Calu3 (cell line): Measurements from ENCODE around the gene GNA15. TPM values are rescaled to one million over a fixed set of nuclear protein-coding genes. Genes with fewer than 3 reads are reported as not detected.

ENCODE experiments used
- BruUV-seq: library from RNA; stranded (reverse); fragments of 400-500 nt; replicated peaks from 2 replicates; lab custom pipeline; 2021; lab: Mats Ljungman, UMichigan
- CTCF ChIA-PET: fragments of 300-600 bp; sonication (Branson Sonifier 250); formaldehyde crosslinking; loops from one replicate; lab custom pipeline; 2022; ENCODE audit warnings: antibody characterized with exemption; lab: Charles Lee
- DNase-seq: peaks from one replicate; pipeline ENCODE4 v3.0.0; 2022
- H3K27ac Mint-ChIP-seq: one replicate; pipeline ENCODE4 v1.8.0; 2022; ENCODE audit warnings: mixed read lengths; ENCODE audit not compliant: unreplicated experiment
- H3K27me3 Mint-ChIP-seq: one replicate; pipeline ENCODE4 v1.8.0; 2022; ENCODE audit warnings: mixed read lengths; ENCODE audit not compliant: unreplicated experiment
- H3K36me3 Mint-ChIP-seq: one replicate; pipeline ENCODE4 v1.8.0; 2022; ENCODE audit warnings: mild to moderate bottlenecking, moderate library complexity, mixed read lengths; ENCODE audit not compliant: insufficient read depth, unreplicated experiment
- H3K4me1 Mint-ChIP-seq: one replicate; pipeline ENCODE4 v1.8.0; 2022; ENCODE audit warnings: mild to moderate bottlenecking, low read depth, mixed read lengths; ENCODE audit not compliant: unreplicated experiment
- H3K4me3 Mint-ChIP-seq: one replicate; pipeline ENCODE4 v1.8.0; 2022; ENCODE audit warnings: mild to moderate bottlenecking, low read depth, moderate library complexity, mixed read lengths; ENCODE audit not compliant: unreplicated experiment
- H3K9me3 Mint-ChIP-seq: one replicate; pipeline ENCODE4 v1.8.0; 2022; ENCODE audit warnings: low read depth, mixed read lengths; ENCODE audit not compliant: unreplicated experiment
- intact Hi-C: fragments of 100-400 bp; cut with micrococcal nuclease; formaldehyde crosslinking; loops from one replicate; pipeline ENCODE4 v1.10.0; 2022; ENCODE audit not compliant: unreplicated experiment
- total RNA-seq: library from RNA; stranded (reverse); gene quantifications from 2 replicates; pipeline ENCODE4 v1.2.3, GENCODE V29; 2022
- TF ChIP-seq, protein P1 (sequence below): fragments of 200-600 bp; IDR thresholded peaks from one replicate; pipeline ENCODE4 v1.8.0; 2022; ENCODE audit warnings: antibody characterized with exemption; ENCODE audit not compliant: unreplicated experiment

The GNA15 gene
- total RNA-seq, 1 experiment from 2014 or later: 6.5 TPM

DNA sequence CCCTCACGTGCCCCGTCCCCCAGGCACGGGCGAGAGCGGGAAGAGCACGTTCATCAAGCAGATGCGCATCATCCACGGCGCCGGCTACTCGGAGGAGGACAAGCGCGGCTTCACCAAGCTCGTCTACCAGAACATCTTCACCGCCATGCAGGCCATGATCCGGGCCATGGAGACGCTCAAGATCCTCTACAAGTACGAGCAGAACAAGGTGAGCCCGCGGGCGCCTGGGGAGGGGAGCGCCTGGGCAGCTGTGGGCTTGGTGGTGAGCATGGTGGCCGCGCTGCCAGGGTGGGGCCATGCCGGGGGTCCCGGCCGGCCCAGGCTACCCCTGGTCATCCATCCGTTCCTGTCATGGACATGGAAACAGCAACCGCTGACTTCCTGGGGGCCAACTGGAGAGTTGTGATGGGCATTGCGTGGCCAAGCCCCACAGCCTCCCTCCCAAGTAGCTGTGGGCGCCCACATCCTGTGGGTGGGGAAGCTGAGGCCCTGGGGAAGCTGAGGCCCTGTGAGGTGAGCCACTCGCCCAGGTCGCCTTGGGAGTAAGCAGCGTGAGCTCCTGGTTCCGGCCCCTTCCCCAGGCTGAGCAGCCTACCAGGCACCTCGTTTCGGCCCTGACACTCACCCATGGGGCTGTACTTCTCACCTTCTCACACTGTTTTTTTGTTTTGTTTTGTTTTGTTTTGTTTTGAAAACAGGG, 25.6 kb upstream of the GNA15 start:
- no peaks in the 10 kb centered on the region for H3K27me3 Mint-ChIP-seq
- no TSS peak for BruUV-seq
- TF ChIP-seq, protein P1, sequence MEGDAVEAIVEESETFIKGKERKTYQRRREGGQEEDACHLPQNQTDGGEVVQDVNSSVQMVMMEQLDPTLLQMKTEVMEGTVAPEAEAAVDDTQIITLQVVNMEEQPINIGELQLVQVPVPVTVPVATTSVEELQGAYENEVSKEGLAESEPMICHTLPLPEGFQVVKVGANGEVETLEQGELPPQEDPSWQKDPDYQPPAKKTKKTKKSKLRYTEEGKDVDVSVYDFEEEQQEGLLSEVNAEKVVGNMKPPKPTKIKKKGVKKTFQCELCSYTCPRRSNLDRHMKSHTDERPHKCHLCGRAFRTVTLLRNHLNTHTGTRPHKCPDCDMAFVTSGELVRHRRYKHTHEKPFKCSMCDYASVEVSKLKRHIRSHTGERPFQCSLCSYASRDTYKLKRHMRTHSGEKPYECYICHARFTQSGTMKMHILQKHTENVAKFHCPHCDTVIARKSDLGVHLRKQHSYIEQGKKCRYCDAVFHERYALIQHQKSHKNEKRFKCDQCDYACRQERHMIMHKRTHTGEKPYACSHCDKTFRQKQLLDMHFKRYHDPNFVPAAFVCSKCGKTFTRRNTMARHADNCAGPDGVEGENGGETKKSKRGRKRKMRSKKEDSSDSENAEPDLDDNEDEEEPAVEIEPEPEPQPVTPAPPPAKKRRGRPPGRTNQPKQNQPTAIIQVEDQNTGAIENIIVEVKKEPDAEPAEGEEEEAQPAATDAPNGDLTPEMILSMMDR: no peak
- no peak overlapping the region for H3K27ac Mint-ChIP-seq
- H3K4me3 Mint-ChIP-seq: no peak overlapping the region
- peaks cover 5% of the 10 kb centered on the region for H3K36me3 Mint-ChIP-seq
- CTCF ChIA-PET: no interaction called here
- H3K9me3 Mint-ChIP-seq: no peaks in the 10 kb centered on the region
- H3K4me1 Mint-ChIP-seq: no peaks in the 10 kb centered on the region
- intact Hi-C loops: no loop called here
- DNase-seq: no peak

DNA sequence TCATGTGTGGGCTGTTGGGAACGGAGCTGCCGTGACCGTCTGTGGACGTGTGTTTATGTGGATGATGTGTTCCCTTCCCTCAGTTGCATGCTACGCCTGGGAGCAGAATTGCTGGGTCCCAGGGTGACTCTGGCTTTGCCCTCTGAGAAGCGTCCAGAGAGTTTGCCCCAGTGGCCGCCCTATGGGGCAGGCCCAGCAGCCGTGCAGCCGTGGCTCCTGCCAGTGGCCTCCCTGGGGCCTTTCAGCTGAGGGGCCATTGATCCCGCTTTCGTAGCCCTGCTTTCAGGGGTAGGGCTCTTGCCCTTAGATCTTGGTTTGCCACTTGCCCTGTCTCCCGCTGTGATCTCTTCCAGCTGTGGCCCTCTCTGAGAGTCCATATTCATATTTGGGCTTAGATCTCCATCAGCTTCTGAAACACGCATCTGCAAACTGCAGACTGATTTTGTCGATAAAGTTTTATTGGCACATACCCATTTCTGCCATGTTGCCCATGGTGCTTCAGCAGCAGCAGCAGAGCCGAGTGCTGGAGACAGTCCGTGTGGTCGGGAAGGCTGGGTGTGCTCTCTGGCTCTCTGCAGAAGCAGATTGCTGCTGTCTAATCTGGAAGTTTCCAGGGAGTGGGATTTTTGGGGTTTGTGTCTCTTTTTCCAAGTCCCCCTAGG, 24.1 kb upstream of the GNA15 start:
- TF ChIP-seq, protein P1: no peak
- intact Hi-C loops: no loop called here
- peaks cover 5% of the 10 kb centered on the region for H3K36me3 Mint-ChIP-seq
- BruUV-seq: no TSS peak
- H3K4me1 Mint-ChIP-seq: no peaks in the 10 kb centered on the region
- no peaks in the 10 kb centered on the region for H3K27me3 Mint-ChIP-seq
- H3K9me3 Mint-ChIP-seq: no peaks in the 10 kb centered on the region
- H3K4me3 Mint-ChIP-seq: no peak overlapping the region
- no peak for DNase-seq
- CTCF ChIA-PET: no interaction called here
- no peak overlapping the region for H3K27ac Mint-ChIP-seq

DNA sequence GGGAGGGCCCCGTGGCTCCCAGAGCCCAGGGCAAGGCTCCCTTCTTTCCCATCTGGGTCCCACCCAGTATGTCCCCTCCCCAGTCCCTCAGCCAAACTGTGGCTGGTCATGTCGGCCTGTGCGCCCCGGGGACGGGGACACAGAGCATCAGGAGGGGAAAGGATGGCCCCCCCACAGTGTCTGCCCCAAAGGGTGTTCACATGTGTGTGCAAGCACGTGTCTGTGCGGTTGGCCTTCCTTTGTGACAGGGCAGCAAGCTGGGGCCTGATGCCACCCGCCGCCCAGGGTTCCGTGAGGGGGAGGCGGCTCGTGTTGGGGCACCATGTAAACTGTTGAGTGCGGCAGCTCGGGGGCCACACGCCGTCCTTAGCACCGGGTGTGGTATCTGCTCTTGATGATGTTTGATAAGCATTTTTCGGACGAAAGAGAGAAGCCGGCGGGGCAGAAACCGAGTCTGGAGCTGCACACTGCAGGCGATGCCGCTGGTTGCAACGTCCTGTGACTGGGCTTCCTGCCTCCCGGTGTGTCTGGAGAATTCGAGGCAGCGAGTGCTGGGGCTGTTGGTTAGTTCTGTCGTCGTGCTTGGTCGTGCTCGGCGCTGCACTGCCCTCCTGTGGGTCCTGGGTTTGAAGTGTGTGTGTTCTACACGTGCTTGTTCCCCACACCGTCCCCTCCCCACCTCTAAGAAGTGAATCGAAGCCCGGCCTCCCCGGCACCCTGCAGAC, 23.3 kb upstream of the GNA15 start:
- DNase-seq: no peak
- Mint-ChIP-seq H3K27me3 (no peaks in the 10 kb centered on the region), H3K27ac (no peak overlapping the region), H3K36me3 (peaks cover 5% of the 10 kb centered on the region), H3K4me3 (no peak overlapping the region), H3K4me1 (no peaks in the 10 kb centered on the region), H3K9me3 (no peaks in the 10 kb centered on the region)
- BruUV-seq: no TSS peak
- TF ChIP-seq, protein P1: no peak
- CTCF ChIA-PET: no interaction called here
- intact Hi-C loops: no loop called here

DNA sequence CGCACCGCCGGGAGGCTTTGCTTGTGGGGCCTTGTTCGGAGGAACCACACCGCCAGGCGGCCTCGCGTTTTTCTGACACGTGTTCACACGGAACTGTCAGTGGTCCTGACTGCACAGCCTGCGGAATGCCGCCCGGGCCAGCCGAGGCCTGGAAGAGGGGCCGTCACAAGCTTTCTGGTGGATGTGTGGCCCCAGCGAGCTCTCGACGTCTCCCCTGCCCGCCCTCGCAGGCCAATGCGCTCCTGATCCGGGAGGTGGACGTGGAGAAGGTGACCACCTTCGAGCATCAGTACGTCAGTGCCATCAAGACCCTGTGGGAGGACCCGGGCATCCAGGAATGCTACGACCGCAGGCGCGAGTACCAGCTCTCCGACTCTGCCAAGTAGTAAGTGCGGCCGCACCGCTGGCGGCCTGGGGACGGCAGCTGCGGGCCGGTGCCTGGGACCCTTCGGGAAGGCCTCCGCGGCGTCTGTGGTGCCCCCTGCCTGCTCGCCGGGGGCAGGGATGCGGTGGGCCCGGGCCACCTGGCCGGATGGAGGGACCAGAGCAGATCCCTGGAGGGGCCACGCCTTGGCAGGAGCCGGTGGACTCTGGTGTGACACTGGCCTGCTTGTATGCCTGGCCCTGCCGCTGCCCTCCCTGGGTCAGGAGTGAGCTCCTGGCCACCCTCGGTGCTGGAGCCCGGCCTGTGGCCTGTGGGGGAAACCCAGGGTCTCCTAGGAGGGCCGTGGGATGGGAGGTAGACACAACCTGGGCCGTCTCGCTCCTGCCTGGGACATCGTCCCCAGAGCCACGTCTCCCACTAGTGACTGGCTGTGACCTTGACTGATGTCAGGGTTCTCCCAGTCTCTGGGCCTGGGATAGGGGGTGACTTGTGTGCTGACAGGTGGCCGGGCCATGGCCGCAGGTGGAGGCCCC, 22.5 kb upstream of the GNA15 start:
- Mint-ChIP-seq H3K27ac (no peak overlapping the region), H3K4me3 (no peak overlapping the region), H3K27me3 (no peaks in the 10 kb centered on the region), H3K36me3 (peaks cover 5% of the 10 kb centered on the region), H3K4me1 (no peaks in the 10 kb centered on the region), H3K9me3 (no peaks in the 10 kb centered on the region)
- no TSS peak for BruUV-seq
- no peak for DNase-seq
- CTCF ChIA-PET: no interaction called here
- intact Hi-C loops: no loop called here
- TF ChIP-seq, protein P1: no peak
